ENCODE results near the gene ZCCHC4.
A peak's percentile ranks its signal among the peaks of the same experiment; 100 is the strongest.

ZCCHC4 gene

DNA sequence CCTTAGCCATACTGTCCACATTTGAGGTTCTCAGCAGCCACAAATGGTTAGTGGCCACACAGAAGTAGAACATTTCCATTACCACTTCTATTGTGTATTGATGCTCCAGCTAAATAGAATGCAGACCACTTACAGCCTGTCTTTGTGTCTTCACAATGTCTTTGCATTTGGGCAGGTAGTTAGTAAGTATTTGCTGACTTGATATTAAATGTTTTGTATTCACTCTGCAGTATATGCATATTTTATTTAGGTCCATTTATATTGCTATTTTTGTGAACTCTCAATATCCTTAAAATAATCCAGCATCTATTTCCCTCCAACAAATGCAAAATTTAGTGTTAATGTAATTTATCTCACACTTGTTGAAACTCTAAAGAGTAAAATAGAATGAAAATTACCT, 91.1 kb downstream of the ZCCHC4 start:
- H3K4me3 ChIP-seq (ENCODE audit: low read depth, low read length): no peak overlapping the region
- in situ Hi-C loops (cut with HindIII; ENCODE audit: low sequenced_read_pairs): no loop called here
- TF ChIP-seq CTCF (IDR thresholded peaks at IDR 0.05; ENCODE audit: low read depth, low read length): no peak
- DNase-seq (ENCODE audit: low read depth, low spot score): no peak

- no peak for TF ChIP-seq CTCF (IDR thresholded peaks at IDR 0.05; ENCODE audit: low read depth, low read length)
- in situ Hi-C loops (cut with HindIII; ENCODE audit: low sequenced_read_pairs): no loop called here
- no peak overlapping the region for H3K4me3 ChIP-seq (ENCODE audit: low read depth, low read length)
These were observed 92.9 kb downstream of the ZCCHC4 start for GRCh38 chr4:25405453-25405852.

DNA sequence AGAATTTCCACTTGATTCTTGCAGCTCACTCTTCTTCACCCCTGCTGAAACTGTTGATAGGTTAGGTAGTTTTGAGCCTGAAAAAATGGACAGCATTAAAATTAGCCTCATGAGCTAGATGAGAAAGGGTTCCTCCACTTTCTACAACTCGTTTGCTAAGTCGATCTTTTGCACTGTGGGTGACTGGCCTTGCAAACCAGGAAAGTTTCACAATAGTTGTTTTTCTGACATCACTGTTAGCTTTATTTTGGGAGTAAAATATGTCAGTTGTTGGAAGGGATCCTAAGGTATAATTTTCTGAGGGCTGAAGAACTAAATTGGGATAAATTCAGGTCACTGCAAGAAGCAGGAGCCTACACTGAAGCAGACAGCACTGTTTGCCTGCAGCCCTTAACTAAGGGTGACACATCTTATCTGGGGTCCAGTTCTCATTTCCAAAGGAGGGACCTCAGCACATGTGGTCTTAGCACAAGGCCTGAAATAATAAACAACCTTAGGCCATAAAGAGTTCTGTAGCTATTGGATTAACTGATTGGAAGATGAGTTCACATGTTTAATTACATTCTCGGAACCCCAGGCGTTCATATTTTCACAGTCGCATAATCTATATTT, 93.6 kb downstream of the ZCCHC4 start:
- in situ Hi-C loops (cut with HindIII; ENCODE audit: low sequenced_read_pairs): no loop called here
- TF ChIP-seq CTCF (IDR thresholded peaks at IDR 0.05; ENCODE audit: low read depth, low read length): no peak
- peak; percentile 46 for DNase-seq (ENCODE audit: low read depth, low spot score)
- H3K4me3 ChIP-seq (ENCODE audit: low read depth, low read length): no peak overlapping the region

More at GRCh38 chr4:25405453-25405852, 92.9 kb downstream of the ZCCHC4 start:
- no peak for DNase-seq (ENCODE audit: low read depth, low spot score)

GRCh38 chr4:25410820-25411529, 98.4 kb downstream of the ZCCHC4 start:
- in situ Hi-C loops (cut with HindIII; ENCODE audit: low sequenced_read_pairs): no loop called here
- no peak for DNase-seq (ENCODE audit: low read depth, low spot score)
- no peak for TF ChIP-seq CTCF (IDR thresholded peaks at IDR 0.05; ENCODE audit: low read depth, low read length)
- no peak overlapping the region for H3K4me3 ChIP-seq (ENCODE audit: low read depth, low read length)

DNA sequence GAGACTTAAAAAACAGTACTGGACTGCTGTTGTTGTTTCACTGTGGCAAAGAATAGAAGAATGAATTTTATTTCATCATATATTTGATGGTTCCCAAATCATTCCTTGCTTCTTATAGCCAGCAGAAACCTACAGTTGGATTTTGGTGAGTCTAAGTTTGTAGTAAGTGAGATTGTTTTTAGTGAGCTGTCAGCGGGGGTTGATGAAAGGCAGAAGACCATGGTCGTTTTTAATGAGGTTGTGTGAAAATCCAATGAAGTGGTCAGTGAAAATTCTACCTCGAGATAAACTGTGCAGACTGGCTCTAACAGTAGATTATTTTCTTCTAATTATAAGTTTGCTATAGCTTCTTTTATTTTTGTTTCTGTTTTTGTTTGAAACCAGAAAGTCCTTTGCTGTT, 100.7 kb downstream of the ZCCHC4 start:
- TF ChIP-seq CTCF (IDR thresholded peaks at IDR 0.05; ENCODE audit: low read depth, low read length): no peak
- no peak overlapping the region for H3K4me3 ChIP-seq (ENCODE audit: low read depth, low read length)
- in situ Hi-C loops (cut with HindIII; ENCODE audit: low sequenced_read_pairs): no loop called here
- no peak for DNase-seq (ENCODE audit: low read depth, low spot score)

DNA sequence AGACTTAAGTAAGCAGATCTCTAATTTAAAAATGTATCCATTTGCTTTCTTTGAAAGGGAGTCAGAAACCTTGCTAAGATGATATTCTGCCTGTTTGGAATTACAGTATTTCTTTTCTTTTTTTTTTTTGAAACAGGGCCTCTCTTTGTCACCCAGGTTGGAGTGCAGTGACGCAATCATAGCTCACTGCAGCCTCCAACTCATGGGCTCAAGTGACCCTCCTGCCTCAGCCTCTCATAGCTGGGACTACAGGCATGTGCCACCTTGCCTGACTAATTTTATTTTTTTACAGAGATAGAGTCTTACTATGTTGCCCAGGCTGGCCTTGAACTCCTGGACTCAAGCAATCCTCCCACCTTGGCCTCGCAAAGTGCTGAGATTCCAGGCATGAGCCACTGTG, 104.4 kb downstream of the ZCCHC4 start:
- no peak for TF ChIP-seq CTCF (IDR thresholded peaks at IDR 0.05; ENCODE audit: low read depth, low read length)
- DNase-seq (ENCODE audit: low read depth, low spot score): no peak
- H3K4me3 ChIP-seq (ENCODE audit: low read depth, low read length): no peak overlapping the region
- in situ Hi-C loops (cut with HindIII; ENCODE audit: low sequenced_read_pairs): no loop called here
